Adrenal gland (tissue), 12 donors: ENCODE results near the gene BTN1A1. TPM values are rescaled to one million over a fixed set of nuclear protein-coding genes. Genes with fewer than 3 reads are reported as not detected.
A peak's percentile ranks its signal among the peaks of the same experiment; 100 is the strongest.

Experiments
- DNase-seq, 7 donors: peaks; one replicate each; pipeline ENCODE4 v3.0.0-alpha.2; 2019 to 2020
- H3K27ac ChIP-seq, 5 donors: fragments of 200-600 bp; sonication (generic) in 4 of 5; 1 replicate in 3 of 5; 2 replicates in 2 of 5; pipeline versions ENCODE4 v1.5.1 to v1.8.0; 2016 to 2020; ENCODE audit warnings: mild to moderate bottlenecking in 1 of 5
- H3K27me3 ChIP-seq: fragments of 200-600 bp; 2 replicates; pipeline ENCODE4 v1.8.0; 2021
- H3K36me3 ChIP-seq, 2 donors: fragments of 200-600 bp; replicated peaks in 1 of 2; 1 replicate in 1 of 2; 2 replicates in 1 of 2; pipeline versions ENCODE4 v1.5.1 to v1.8.0; 2018 to 2022
- H3K4me1 ChIP-seq, 2 donors: fragments of 200-600 bp; replicated peaks in 1 of 2; 1 replicate in 1 of 2; 2 replicates in 1 of 2; pipeline versions ENCODE4 v1.5.1 to v1.8.0; 2018 to 2021
- H3K4me3 ChIP-seq, 4 donors: fragments of 200-600 bp; sonication (generic) in 3 of 4; one replicate each; pipeline ENCODE4 v1.5.1; 2016 to 2018
- H3K9me3 ChIP-seq, 3 donors: fragments of 200-600 bp; sonication (generic) in 1 of 3; replicated peaks in 1 of 3; 1 replicate in 2 of 3; 2 replicates in 1 of 3; pipeline versions ENCODE4 v1.5.1 to v1.8.0; 2016 to 2021
- CTCF ChIP-seq, 6 experiments: fragments of 450-650 bp in 4 of 6; fragments of 200-600 bp in 2 of 6; sonication (generic) in 1 of 6; IDR thresholded peaks; 1 replicate in 5 of 6; 2 replicates in 1 of 6; pipeline versions ENCODE4 v1.5.1 to v1.8.0; 2016 to 2021; ENCODE audit warnings: antibody characterized with exemption in 6 of 6, mild to moderate bottlenecking in 2 of 6, moderate library complexity in 1 of 6
- POLR2A ChIP-seq, 2 donors: fragments of 450-650 bp; IDR thresholded peaks; one replicate each; pipeline ENCODE4 v1.6.1; 2017; ENCODE audit warnings: antibody characterized with exemption in 2 of 2, mild to moderate bottlenecking in 2 of 2, moderate library complexity in 1 of 2
- WGBS, 4 donors: extraction: QIAGEN DNeasy Blood & Tissue Kit in 2 of 4; methylation state at CpG; one replicate each; pipeline versions ENCODE4 v1.1.5 to v1.1.7; 2013 to 2017; 5-methylcytosine and 5-hydroxymethylcytosine counted together
- intact Hi-C, 2 donors: fragments of 100-400 bp; cut with DNase I; formaldehyde crosslinking; loops; one replicate each; pipeline versions ENCODE4 v1.14.1 to v1.15.0; 2022 to 2023
- polyA plus RNA-seq, 3 donors: library from polyadenylated mRNA; stranded (reverse); fragments of 200-250 nt in 2 of 3; fragments of 350-450 nt in 1 of 3; fragmentation: Illumina TruSeq in 1 of 3; extraction: RNeasy Lipid Tissue Mini Kit (QIAGEN cat#74804) in 1 of 3; gene quantifications; one replicate each; pipeline ENCODE4 v1.2.3, GENCODE V29; 2013 to 2014
- total RNA-seq, 9 donors: library from RNA; depleted of rRNA in 4 of 9; stranded (reverse); fragments of >200 nt in 4 of 9; fragments of 120-200 nt in 1 of 9; fragmentation: NEBNext Ultra II Directional in 1 of 9; extraction: Animal tissue kit (Norgen Biotek cat#: 25700) in 1 of 9; gene quantifications; one replicate each; pipeline versions ENCODE4 v1.1.0 to v1.2.4, GENCODE V29; 2013 to 2023
- donor health status: healthy with polysubstance abuse.
- donor health status: Bipolar disorder and iron deficiency.
- donor health status: DM: yes; HTN: yes; CAD: no.
- donor health status: DM: no; HTN: no; CAD: no.
- donor health status: DM: no; HTN: no; CAD: no.
- donor health status: DM: yes; HTN: yes; CAD: no.

BTN1A1 gene
- total and polyA plus RNA-seq, 12 donors = 0.28 TPM; not detected in 11

DNA sequence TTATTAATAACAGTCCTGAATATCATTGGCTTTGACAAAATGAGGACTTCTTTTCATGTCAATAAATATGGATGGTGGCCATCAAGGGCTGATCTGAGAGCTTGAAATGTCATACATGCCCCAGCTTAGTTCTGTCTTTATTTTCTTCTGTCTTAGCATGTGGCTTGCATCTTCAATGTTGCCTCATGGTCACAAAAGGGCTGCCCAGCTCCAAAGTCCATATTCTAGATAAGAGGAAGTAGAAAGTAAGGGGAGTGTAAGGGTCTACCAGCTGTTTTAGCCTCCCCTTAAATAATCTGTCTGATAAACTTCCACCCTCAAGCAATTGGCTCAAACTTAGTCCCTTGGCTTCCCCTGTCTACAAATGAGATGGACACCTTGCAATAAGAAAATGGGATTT lies 28.1 kb upstream of the BTN1A1 start:
- Histone ChIP-seq H3K9me3 (no peaks in the 10 kb centered on the region), H3K27ac (no peak overlapping the region), H3K4me3 (no peak overlapping the region), H3K36me3 (peaks cover 0 to 27% of the 10 kb centered on the region in 2 donors), H3K27me3 (no peaks in the 10 kb centered on the region), H3K4me1 (peaks cover 11 to 18% of the 10 kb centered on the region in 2 donors)
- intact Hi-C loops = no loop called here
- DNase-seq = no peak
- TF ChIP-seq POLR2A (IDR thresholded peaks at IDR 0.05) = no peak
- no peak for TF ChIP-seq CTCF (IDR thresholded peaks at IDR 0.05)

DNA sequence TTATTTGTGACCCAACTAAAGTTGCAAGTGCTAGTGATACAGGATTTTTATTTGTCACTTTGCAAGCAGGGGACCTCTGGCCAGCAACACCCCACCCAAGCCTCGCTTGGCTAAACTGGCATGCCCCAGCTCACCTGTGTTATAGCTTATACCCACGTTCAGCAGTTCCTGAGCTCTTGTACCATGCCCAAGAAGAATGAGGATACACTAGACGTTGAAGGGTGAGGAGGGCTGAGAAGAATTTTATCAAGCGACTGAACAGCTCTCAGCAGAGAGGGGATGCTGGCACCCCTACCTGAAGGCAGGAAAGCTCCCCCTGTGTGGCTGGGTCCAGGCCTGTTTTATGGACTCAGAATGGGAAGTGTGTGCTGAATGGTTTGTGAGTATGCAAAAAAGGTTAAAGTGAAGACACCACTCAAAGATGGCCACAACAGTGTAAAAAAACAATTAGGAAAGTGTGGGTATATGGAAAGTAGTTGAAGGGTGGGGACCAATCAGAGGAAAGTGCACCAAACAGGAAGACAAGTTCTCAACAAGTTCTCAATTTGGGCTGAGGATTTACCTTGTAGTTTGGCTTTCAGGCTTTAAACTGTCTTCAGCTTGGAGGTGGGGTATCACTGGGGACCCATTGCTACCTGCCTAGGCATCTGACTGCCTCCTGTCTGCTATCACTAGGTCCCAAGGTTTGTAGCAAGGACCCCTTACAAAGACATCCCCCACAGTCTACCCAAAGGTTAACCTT lies 27.4 kb upstream of the BTN1A1 start:
- intact Hi-C loops = no loop called here
- Histone ChIP-seq H3K4me1 (peaks cover 11 to 18% of the 10 kb centered on the region in 2 donors), H3K36me3 (peaks cover 0 to 20% of the 10 kb centered on the region in 2 donors), H3K27ac (peak overlapping the region; percentile 65 to 93 (median 88)), H3K4me3 (no peak overlapping the region), H3K9me3 (no peaks in the 10 kb centered on the region), H3K27me3 (no peaks in the 10 kb centered on the region)
- TF ChIP-seq POLR2A (IDR thresholded peaks at IDR 0.05) (no peak), CTCF (IDR thresholded peaks at IDR 0.05) (no peak)
- no peak for DNase-seq
- 96 to 98% (median 96%) methylated on average over 4 of the region's 4 CpGs for WGBS, 4 donors

DNA sequence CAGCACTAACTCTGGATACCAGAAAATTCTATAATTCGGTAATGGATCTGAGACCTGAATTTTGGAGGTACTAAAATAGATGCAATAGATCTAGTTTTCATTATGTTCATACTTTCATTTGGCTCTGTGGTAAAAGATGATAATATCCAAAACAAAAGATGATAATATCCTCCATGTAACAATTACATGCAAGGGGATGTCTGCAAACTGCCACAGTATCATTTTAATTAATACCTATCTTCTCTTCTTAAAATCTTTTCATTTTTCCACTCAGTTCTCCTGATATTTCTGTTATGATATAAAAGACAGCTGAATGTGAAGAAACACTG lies 26.7 kb upstream of the BTN1A1 start:
- TF ChIP-seq POLR2A (IDR thresholded peaks at IDR 0.05) (no peak), CTCF (IDR thresholded peaks at IDR 0.05) (no peak)
- peak overlapping the region in 2 of 4 donors; percentile 17 to 59 for H3K4me3 ChIP-seq
- peak overlapping the region; percentile 65 to 93 (median 88) for H3K27ac ChIP-seq
- H3K27me3 ChIP-seq = no peaks in the 10 kb centered on the region
- H3K4me1 ChIP-seq = peaks cover 11 to 18% of the 10 kb centered on the region in 2 donors
- no peaks in the 10 kb centered on the region for H3K9me3 ChIP-seq
- peaks cover 0 to 13% of the 10 kb centered on the region in 2 donors for H3K36me3 ChIP-seq
- DNase-seq = no peak
- intact Hi-C loops = no loop called here
- WGBS, 4 donors = 60 to 77% (median 64%) methylated on average over 1 of the region's 1 CpG

- Histone ChIP-seq H3K9me3 (no peaks in the 10 kb centered on the region), H3K27ac (peak overlapping the region; percentile 65 to 93 (median 88)), H3K4me1 (peaks cover 11 to 18% of the 10 kb centered on the region in 2 donors), H3K27me3 (no peaks in the 10 kb centered on the region), H3K4me3 (peak overlapping the region in 3 of 4 donors; percentile 17 to 59 (median 37)), H3K36me3 (peaks cover 0 to 9% of the 10 kb centered on the region in 2 donors)
- WGBS, 4 donors = 0 to 1% (median 0%) methylated on average over 12 of the region's 12 CpGs
- DNase-seq = peak; percentile 80 to 95 (median 89)
- intact Hi-C loops = no loop called here
- TF ChIP-seq POLR2A (IDR thresholded peaks at IDR 0.05) (peak; percentile 55 to 87), CTCF (IDR thresholded peaks at IDR 0.05) (no peak)
Observed at GRCh38 chr6:26473758-26474438, 26.2 kb upstream of the BTN1A1 start.
